Retinal pigment epithelial cell (primary cell): ENCODE data around the gene ZNF280D.

Experiments
- DNase-seq: peaks from one replicate; pipeline ENCODE4 v3.0.0-alpha.2; 2010; ENCODE audit warnings: low read depth
- H3K4me3 ChIP-seq: 2 replicates; pipeline ENCODE4 v1.5.1; 2011; ENCODE audit warnings: mild to moderate bottlenecking, low read length, control low read depth, moderate library complexity
- CTCF ChIP-seq: conservative IDR thresholded peaks from 2 replicates; pipeline ENCODE4 v1.5.1; 2011; ENCODE audit warnings: low read depth, low read length, control low read depth, inconsistent platforms

The ZNF280D gene

GRCh38 chr15:56736308-56736707 lies 3.0 kb upstream of the ZNF280D start:
- peak; percentile 43 for DNase-seq
- no peak overlapping the region for H3K4me3 ChIP-seq
- no peak for TF ChIP-seq CTCF

- TF ChIP-seq CTCF = no peak
- no peak overlapping the region for H3K4me3 ChIP-seq
- DNase-seq = no peak
Observed at GRCh38 chr15:56735589-56735988, 2.3 kb upstream of the ZNF280D start.

- no peak for DNase-seq
- peak overlapping the region; percentile 5 for H3K4me3 ChIP-seq
- no peak for TF ChIP-seq CTCF
Observed at GRCh38 chr15:56734013-56734635, 815 bp upstream of the ZNF280D start.

GRCh38 chr15:56732886-56733135 lies 498 bp downstream of the ZNF280D start:
- peak overlapping the region; percentile 68 for H3K4me3 ChIP-seq
- no peak for TF ChIP-seq CTCF
- DNase-seq = no peak

- DNase-seq = peak; percentile 26
- TF ChIP-seq CTCF = no peak
- peak overlapping the region; percentile 68 for H3K4me3 ChIP-seq
Observed at GRCh38 chr15:56732135-56732885, 999 bp downstream of the ZNF280D start.

GRCh38 chr15:56731548-56731947 lies 1.8 kb downstream of the ZNF280D start:
- DNase-seq = no peak
- no peak for TF ChIP-seq CTCF
- peak overlapping the region; percentile 68 for H3K4me3 ChIP-seq

GRCh38 chr15:56729561-56729960 lies 3.7 kb downstream of the ZNF280D start:
- DNase-seq = no peak
- no peak for TF ChIP-seq CTCF
- H3K4me3 ChIP-seq = no peak overlapping the region
